Hepatic stellate cell (primary cell): ENCODE results near the gene ZNF732.
A peak's percentile ranks its signal among the peaks of the same experiment; 100 is the strongest.
"Not testable (repeated sequence)": the region's sequence is repeated elsewhere in the genome, so short reads cannot be mapped to it uniquely, and the experiment has no call there.

Source experiments
- DNase-seq: peaks from one replicate; pipeline ENCODE4 v3.0.0; 2011; ENCODE audit warnings: low spot score

Gene ZNF732

DNA sequence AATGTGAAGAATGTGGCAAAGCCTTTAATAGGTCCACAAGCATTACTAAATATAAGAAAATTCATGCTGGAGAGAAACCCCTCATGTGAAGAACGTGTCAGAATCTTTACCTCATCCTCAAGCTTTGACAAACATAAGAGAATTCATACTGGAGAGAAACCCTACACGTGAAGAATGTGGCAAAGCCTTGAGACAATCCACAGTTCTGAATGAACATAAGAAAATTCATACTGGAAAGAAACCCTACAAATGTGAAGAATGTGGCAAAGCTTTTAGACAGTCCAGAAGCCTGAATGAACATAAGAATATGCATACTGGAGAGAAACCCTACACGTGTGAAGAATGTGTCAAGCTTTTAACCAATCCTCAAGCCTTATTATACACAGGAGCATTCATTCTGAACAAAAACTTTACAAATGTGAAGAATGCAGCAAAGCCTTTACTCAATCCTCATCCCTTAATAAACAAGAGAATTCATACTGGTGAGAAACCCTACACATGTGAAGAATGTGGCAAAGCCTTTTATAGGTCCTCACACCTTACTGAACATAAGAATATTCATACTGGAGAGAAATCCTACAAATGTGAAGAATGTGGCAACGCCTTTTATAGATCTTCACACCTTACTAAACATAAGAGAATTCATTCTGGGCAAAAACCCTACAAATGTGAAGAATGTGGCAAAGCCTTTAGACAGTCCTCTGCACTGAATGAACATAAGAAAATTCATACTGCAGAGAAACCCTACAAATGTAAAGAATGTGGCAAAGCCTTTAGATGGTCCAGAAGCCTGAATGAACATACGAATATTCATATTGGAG, 51.1 kb downstream of the ZNF732 start:
- DNase-seq = no peak

DNA sequence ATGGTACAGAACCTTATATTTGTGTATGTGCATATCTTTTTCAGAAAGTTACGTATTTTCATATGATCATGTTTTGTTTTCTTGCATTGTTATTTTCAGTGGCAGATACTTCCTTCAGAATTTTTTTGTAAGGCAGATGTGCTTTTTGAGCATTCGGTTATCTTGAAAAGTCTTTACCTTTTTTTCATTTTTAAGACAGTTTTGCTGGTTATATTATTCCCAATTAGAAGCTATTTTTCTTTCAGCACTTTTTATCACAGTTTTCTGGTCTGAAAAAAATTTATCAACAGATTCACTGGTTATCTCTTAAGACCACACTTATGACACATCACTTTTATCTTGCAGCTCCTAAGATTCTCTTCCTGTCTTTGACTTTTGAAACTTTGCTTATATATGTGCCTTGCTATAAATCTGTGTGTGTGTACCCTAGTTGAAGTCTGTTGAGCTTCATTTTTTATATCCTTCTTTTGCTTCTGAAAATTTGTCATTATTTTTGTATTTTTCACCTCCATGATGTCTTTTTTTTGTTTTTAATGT, 53.1 kb downstream of the ZNF732 start:
- no peak for DNase-seq

DNA sequence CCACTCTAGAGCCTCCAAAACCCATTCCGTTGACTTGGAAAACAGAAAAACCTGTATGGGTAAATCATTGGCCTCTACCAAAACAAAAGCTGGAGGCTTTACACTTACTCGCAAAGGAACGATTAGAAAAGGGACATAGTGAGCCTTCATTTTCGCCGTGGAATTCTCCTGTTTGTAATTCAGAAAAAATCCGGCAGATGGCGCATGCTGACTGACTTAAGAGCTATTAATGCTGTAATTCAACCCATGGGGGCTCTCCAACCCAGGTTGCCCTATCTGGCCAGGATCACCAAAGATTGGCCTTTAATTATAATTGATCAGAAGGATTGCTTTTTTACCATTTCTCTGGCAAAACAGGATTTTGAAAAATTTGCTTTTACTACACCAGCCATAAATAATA, 60.8 kb downstream of the ZNF732 start:
- DNase-seq = no peak

DNA sequence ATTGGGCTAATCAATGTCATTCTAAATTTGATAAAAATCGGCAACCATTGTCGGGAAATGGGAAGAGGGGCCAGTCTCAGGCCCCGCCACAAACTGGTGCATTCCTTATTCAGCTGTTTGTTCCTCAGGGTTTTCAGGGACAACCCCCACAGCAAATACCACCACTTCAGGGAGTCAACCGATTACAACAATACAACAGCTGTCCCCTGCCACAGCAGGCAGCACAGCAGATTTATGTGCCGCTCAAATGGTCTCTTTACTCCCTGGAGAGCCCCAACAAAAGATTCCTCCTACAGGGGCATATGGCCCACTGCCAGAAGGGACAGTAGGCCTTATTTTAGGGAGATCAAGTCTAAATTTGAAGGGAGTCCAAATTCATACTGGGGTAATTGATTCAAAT, 61.8 kb downstream of the ZNF732 start:
- no peak for DNase-seq

DNA sequence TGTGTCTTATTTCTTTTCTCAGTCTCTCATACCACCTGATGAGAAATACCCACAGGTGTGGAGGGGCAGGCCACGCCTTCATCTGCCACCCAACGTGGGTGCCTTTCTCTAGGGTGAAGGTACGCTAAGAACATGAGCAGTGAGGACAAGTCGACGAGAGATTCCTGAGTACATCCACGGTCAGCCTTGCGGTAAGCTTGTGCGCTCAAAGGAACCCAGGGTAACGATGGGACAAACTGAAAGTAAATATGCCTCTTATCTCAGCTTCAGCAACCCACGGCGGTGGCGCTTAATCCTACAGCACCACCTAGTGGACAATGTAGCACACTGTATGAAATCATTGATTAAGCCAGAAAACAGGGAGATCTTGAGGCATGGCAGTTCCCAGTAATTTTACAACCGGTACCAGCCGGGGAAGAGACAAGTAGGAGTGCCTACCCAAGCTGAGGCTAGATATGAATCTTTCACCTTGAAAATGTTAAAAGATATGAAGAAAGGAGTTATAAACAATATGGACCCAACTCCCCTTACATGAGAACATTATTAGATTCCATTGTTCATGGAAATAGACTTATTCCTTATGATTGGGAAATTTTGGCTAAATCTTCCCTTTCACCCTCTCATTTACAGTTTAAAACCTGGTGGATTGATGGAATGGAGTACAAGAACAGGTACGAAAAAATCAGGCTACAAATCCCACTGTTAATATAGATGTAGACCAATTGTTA, 63.0 kb downstream of the ZNF732 start:
- peak; percentile 50 for DNase-seq

DNA sequence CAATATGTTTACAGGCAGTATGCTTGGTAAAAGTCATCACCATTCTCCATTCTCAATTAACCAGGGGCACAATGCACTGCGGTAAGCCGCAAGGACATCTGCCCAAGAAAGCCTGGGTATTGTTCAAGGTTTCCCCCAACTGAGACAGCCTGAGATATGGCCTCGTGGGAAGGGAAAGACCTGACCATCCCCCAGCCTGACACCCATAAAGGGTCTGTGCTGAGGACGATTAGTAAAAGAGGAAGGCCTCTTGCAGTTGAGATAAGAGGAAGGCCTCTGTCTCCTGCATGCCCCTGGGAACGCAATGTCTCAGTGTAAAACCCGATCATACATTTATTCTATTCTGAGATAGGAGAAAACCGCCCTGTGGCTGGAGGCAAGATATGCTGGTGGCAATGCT, 63.9 kb downstream of the ZNF732 start:
- DNase-seq = not testable (repeated sequence)

DNA sequence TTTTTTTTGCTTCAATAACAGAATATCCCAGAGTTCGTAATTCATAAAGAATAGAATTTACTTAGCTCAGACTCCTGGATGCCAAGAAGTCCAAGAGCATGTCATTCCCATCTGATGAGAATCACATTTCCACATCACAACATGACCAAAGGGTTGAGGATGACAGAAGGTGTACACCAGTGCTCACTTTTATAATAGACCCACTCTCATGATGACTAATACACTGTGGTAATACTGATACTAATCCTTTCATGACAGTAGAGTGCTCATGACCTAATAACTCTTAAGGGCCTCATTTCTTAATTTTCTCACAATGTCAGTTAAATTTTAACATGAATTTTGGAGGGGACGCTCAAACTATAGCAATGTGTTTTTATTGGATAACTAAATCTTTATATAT, 69.2 kb downstream of the ZNF732 start:
- DNase-seq = no peak

DNA sequence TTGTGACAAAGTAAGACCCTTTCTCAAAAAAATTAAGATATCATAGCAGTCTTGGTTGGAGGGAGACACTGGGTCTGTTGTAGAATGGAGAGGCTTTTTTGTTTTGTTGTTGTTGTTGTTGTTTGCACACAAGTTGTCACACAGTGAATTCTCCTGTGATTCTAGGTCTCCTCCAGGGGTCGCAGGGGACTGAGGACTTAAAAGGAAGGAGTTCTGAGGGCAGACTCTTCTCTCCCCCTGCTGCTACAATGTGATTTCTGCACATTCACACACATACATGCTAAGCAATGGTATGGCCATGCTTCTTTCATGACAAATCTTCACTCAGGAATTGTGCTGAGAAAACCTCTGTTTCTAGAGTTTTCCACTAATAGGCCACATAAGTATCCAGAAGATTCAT, 71.1 kb downstream of the ZNF732 start:
- no peak for DNase-seq

DNA sequence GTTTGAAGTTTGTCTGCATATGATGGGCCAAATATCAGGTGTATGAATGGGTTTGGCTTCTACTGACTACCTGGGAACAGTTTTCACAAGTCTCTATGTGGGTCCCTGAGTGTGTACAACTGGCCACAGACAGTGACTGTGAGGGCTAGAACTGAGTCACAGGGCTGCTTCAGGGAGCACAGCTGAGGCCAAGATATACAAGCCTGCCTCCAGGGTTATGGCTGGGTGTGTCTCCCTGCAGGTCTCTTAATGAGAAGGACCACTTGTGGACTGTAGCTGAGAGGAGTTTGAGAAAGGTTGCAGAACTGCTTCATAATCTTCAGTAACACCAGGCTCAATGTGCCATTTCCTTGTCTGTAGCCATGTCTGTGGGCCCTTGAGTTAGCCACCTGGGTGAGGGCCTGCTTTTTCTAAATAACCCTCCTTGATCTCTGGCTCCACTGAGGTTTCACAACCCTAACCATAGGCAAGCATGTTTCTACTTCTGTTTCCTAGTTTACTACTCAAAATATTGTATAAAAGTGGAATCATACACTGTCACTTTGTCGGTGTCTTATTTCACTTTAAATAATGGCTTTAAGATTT, 81.3 kb downstream of the ZNF732 start:
- DNase-seq = no peak
